ENCODE data around the gene WSB2. TPM values are rescaled to one million over a fixed set of nuclear protein-coding genes. Genes with fewer than 3 reads are reported as not detected.

Gene WSB2
- total RNA-seq, 1 donor from 2014 or later, result 37.1 TPM

DNA sequence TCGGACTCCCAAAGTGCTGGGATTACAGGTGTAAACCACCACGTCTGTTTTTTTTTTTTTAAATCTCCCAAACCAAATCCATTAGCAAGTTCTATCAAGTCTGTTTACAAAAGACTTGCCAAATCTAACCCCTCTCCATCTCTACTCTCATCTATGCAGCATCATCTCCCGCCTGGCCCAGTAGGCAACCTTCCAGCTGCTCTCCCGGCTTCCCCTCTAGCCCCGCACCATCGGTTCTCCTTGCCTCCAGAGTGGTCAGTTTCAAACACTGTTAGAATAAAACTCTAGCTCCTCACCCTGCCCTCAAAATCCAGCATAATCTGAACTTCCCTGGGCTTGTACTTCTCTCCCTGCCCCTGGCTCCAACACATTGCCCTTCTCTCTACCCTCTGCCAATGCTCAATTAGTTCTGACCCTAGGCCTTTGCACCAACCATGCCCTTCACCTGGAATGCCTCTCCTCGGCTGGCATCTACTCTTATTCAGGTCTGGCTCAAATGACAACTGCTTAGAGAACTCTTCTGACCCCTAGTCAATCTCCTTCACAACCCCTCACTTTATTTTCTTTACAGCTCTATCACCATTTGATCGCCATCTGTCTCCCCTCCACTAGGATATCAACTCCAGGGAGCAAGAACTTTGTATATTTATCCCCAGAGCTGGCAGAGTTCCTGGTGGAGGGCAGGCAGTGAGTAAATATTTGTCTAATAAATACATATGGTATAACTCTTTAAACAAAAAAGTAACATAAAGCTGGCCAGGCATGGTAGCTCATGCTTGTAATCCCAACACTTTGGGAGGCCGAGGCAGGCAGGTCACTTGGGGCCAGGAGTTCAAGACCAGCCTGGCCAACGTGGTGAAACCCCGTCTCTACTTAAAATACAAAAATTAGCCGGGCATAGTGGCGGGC is 4.9 kb downstream of the WSB2 start:
- Mint-ChIP-seq H3K36me3 (peaks cover 7% of the 10 kb centered on the region), H3K4me3 (no peak overlapping the region), H3K27ac (no peak overlapping the region), H3K4me1 (peaks cover 10% of the 10 kb centered on the region), H3K9me3 (no peaks in the 10 kb centered on the region), H3K27me3 (ENCODE audit: low read depth) (no peaks in the 10 kb centered on the region)
- TF ChIP-seq, protein P1, sequence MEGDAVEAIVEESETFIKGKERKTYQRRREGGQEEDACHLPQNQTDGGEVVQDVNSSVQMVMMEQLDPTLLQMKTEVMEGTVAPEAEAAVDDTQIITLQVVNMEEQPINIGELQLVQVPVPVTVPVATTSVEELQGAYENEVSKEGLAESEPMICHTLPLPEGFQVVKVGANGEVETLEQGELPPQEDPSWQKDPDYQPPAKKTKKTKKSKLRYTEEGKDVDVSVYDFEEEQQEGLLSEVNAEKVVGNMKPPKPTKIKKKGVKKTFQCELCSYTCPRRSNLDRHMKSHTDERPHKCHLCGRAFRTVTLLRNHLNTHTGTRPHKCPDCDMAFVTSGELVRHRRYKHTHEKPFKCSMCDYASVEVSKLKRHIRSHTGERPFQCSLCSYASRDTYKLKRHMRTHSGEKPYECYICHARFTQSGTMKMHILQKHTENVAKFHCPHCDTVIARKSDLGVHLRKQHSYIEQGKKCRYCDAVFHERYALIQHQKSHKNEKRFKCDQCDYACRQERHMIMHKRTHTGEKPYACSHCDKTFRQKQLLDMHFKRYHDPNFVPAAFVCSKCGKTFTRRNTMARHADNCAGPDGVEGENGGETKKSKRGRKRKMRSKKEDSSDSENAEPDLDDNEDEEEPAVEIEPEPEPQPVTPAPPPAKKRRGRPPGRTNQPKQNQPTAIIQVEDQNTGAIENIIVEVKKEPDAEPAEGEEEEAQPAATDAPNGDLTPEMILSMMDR (IDR thresholded peaks at IDR 0.05; ENCODE audit: unreplicated experiment), result no peak
- no peak for DNase-seq (ENCODE audit: low spot score in 2 of 2, unreplicated experiment in 2 of 2)

DNA sequence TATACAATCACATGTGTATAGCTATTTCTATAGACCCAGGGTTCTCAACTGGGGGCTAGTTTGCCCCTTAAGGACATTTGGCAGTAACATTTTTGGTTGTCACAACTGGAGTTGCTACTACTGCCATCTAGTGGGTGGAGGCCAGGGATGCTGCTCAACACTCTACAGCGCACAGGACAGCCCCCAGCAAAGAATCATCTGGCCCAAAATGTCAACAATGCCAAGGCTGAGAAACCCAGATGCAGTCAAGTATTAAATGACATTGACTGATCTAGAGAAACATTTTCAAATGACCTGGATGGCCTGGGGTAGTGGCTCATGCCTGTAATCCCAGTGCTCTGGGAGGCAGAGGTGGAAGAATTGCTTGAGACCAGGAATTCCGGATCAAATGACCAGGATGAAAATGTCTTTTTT is 5.8 kb downstream of the WSB2 start:
- no peaks in the 10 kb centered on the region for H3K27me3 Mint-ChIP-seq (ENCODE audit: low read depth)
- peaks cover 8% of the 10 kb centered on the region for H3K4me1 Mint-ChIP-seq
- no peak for DNase-seq (ENCODE audit: low spot score in 2 of 2, unreplicated experiment in 2 of 2)
- H3K4me3 Mint-ChIP-seq, result no peak overlapping the region
- H3K9me3 Mint-ChIP-seq, result no peaks in the 10 kb centered on the region
- peaks cover 11% of the 10 kb centered on the region for H3K36me3 Mint-ChIP-seq
- TF ChIP-seq, protein P1 (IDR thresholded peaks at IDR 0.05; ENCODE audit: unreplicated experiment), result no peak
- no peak overlapping the region for H3K27ac Mint-ChIP-seq

DNA sequence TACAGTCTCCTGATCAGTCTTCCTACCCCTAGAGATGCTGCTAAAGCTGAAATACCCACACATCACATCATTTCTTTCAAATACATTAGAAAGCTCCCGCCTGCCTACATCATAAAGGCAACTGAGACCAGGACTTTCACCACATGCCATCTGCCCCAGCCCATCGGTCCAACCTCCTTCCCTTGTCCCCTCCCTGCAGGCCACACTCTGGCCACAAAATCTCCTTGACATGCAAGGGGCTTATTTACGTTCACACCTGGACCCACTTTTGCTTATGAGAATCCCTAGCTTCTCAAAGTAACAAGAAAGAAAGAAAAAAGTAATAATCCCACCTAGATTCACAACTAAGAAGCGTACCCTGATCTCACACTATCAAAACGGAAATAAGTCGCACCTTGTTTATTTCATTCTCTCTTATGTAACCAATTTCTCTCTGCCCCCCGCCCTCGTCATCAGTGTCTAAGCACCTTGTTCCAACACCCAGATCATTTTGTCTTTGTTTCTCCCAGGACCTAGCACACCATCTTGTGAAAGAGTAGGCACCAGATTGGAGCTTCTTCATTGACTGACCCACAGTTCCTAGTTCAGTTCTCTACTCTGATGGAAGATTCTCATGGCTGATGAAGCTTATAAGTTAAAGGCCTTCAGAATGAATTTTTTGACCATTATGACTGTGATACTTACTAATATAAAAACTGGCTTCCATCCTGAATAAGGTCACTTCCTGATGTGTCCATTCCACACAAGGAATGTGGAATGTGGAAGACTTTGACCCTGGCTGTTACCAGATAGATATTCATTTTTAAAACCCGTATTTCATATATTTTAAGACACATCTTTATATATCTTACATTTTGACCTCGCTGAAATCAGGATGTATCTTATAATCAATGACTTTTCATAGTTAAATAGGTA is 7.7 kb downstream of the WSB2 start:
- Mint-ChIP-seq H3K4me1 (no peaks in the 10 kb centered on the region), H3K9me3 (no peaks in the 10 kb centered on the region), H3K36me3 (peaks cover 18% of the 10 kb centered on the region), H3K4me3 (no peak overlapping the region), H3K27me3 (ENCODE audit: low read depth) (no peaks in the 10 kb centered on the region), H3K27ac (no peak overlapping the region)
- TF ChIP-seq, protein P1 (IDR thresholded peaks at IDR 0.05; ENCODE audit: unreplicated experiment), result no peak
- DNase-seq (ENCODE audit: low spot score in 2 of 2, unreplicated experiment in 2 of 2), result no peak

DNA sequence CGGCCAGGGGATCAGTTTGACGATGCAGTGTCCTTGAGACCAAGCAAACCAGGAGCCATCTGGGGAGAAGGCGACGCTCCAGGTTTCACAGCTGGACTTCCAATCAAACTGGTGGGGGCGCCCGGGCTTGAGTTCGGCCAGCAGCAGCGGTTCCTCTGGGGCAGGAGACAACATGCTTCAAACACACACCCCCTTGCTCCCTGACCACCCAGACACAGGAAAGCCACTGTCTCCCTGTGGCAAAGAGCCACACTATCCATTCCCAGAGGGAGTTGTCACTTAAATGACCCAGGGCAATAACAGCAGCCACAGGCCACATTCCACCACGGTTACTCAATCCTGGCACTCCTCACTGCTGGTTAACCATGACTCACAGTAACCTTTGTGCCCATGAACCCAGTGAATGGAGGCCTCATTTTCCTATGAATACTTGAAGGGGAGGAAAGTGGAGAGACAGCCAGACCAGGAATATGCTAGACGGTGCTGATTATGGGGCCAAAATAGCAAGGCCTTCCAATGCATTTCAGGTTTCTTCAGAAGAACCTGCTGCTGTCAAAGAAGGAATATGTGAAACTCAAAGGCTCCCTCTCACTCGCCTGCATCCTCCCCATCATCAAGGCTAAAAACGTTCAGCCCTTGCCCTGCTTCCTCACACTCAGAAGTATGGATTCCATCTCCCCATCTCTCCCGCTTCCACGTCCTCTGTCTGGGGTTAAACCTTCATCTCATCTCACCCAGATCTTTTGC is 8.5 kb downstream of the WSB2 start:
- Mint-ChIP-seq H3K4me1 (no peaks in the 10 kb centered on the region), H3K9me3 (no peaks in the 10 kb centered on the region), H3K27me3 (ENCODE audit: low read depth) (no peaks in the 10 kb centered on the region), H3K27ac (peak overlapping the region; percentile 14), H3K36me3 (peaks cover 18% of the 10 kb centered on the region), H3K4me3 (no peak overlapping the region)
- DNase-seq (ENCODE audit: low spot score in 2 of 2, unreplicated experiment in 2 of 2), result no peak
- TF ChIP-seq, protein P1 (IDR thresholded peaks at IDR 0.05; ENCODE audit: unreplicated experiment), result no peak

Measured in mesothelial cell of epicardium (in vitro differentiated cells).